ENCODE results near the gene CLEC7A.

CLEC7A gene

GRCh38 chr12:10113920-10114319 lies 16.1 kb downstream of the CLEC7A start (continued):
- TF ChIP-seq MEIS1 (CRISPR knock-in tag; IDR thresholded peaks at IDR 0.05; ENCODE audit: borderline replicate concordance) (no peak), WT1 (tag by site-specific recombination; IDR thresholded peaks at IDR 0.05) (no peak), CTCF (tag by site-specific recombination; IDR thresholded peaks at IDR 0.05) (no peak)

DNA sequence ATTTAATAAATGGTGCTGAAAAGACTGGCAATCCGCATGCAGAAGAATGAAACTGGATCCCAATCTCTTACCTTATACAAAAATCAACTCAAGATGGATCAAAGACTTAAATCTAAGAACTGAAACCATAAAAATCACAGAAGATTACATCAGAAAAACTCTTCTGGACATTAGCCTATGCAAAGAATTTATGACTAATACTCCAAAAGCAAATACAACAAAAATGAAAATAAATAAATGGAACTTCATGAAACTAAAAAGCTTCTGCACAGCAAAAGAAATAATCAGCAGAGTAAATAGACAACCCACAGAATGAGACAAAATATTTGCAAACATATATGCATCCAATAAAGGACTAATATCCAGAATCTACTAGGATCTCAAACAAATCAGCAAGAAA lies 16.9 kb downstream of the CLEC7A start:
- ChIA-PET POLR2A (no interaction called here), CTCF (no interaction called here)
- Histone ChIP-seq H3K36me3 (ENCODE audit: control insufficient read depth in 2 of 2, insufficient read depth in 1 of 2, low read length in 2 of 2) (no peaks in the 10 kb centered on the region), H3K4me3 (ENCODE audit: low read depth, low read length) (no peak overlapping the region), H3K9me3 (ENCODE audit: control insufficient read depth, insufficient read depth, low read depth, low read length) (no peaks in the 10 kb centered on the region), H3K4me1 (ENCODE audit: control insufficient read depth, insufficient read depth, low read length) (no peaks in the 10 kb centered on the region), H3K27ac (ENCODE audit: extremely low read depth, low read depth, low read length) (no peak overlapping the region)
- no peak for TF ChIP-seq ZNF549 (tag by site-specific recombination; IDR thresholded peaks at IDR 0.05)
- no peak for TF ChIP-seq ZNF426 (tag by site-specific recombination; IDR thresholded peaks at IDR 0.05)
- TF ChIP-seq ZNF404 (tag by site-specific recombination; IDR thresholded peaks at IDR 0.05): no peak
- TF ChIP-seq, protein P1, sequence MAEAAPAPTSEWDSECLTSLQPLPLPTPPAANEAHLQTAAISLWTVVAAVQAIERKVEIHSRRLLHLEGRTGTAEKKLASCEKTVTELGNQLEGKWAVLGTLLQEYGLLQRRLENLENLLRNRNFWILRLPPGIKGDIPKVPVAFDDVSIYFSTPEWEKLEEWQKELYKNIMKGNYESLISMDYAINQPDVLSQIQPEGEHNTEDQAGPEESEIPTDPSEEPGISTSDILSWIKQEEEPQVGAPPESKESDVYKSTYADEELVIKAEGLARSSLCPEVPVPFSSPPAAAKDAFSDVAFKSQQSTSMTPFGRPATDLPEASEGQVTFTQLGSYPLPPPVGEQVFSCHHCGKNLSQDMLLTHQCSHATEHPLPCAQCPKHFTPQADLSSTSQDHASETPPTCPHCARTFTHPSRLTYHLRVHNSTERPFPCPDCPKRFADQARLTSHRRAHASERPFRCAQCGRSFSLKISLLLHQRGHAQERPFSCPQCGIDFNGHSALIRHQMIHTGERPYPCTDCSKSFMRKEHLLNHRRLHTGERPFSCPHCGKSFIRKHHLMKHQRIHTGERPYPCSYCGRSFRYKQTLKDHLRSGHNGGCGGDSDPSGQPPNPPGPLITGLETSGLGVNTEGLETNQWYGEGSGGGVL (tag by site-specific recombination; IDR thresholded peaks at IDR 0.05): no peak

DNA sequence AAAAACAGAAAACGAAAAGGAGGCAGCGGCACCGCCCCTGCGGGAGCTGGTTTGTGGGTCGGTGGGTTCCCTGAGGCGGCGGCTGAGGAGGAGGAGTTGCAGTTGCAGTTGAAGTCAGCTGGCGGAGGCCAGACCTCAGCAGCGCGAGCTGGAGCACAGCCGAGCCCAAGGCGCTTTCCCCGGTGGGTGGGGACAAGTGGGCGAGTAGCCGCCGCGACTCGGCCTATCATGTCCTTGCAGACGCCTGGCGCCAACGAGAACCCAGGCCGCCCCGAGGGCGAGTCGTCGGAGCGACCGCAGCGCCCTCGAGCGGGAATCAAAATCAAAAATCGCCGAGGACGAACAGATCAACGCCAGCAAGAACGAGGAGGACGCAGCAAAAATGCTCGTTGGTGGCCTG lies 18.5 kb downstream of the CLEC7A start:
- Histone ChIP-seq H3K4me1 (ENCODE audit: control insufficient read depth, insufficient read depth, low read length) (no peaks in the 10 kb centered on the region), H3K9me3 (ENCODE audit: control insufficient read depth, insufficient read depth, low read depth, low read length) (no peaks in the 10 kb centered on the region), H3K36me3 (ENCODE audit: control insufficient read depth in 2 of 2, insufficient read depth in 1 of 2, low read length in 2 of 2) (no peaks in the 10 kb centered on the region), H3K27ac (ENCODE audit: extremely low read depth, low read depth, low read length) (no peak overlapping the region), H3K4me3 (ENCODE audit: low read depth, low read length) (no peak overlapping the region)
- ChIA-PET CTCF (no interaction called here), POLR2A (no interaction called here)
- TF ChIP-seq ZNF747 (tag by site-specific recombination; IDR thresholded peaks at IDR 0.05) (no peak), ZFHX2 (tag by site-specific recombination; conservative IDR thresholded peaks at IDR 0.05) (no peak), ZNF488 (tag by site-specific recombination; IDR thresholded peaks at IDR 0.05) (no peak)
- TF ChIP-seq, protein P1 (tag by site-specific recombination; IDR thresholded peaks at IDR 0.05): no peak

DNA sequence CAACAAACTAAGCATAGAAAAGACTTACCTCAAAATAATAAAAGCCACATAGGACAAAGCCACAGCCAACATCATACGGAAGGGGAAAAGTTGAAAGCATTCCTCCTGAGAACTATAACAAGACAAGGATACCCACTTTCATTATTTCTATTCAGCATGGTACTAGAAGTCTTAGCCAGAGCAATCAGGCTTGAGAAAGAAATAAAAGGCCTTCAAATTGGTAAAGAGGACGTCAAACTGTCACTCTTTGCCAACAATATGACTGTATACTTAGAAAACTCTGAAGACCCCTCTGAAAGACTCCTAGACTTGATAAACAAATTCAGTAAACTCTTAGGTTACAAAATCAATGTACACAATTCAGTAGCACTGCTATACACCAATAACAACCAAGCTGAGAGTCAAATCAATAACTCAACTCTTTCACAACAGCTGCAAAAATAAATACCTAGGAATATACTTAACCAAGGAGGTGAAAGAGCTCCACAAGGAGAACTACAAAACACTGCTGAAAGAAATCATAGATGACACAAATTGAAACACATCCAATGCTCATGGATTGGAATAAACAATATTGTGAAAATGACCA lies 19.6 kb downstream of the CLEC7A start:
- H3K4me3 ChIP-seq (ENCODE audit: low read depth, low read length): no peak overlapping the region
- POLR2A ChIA-PET: no interaction called here
- no peak overlapping the region for H3K27ac ChIP-seq (ENCODE audit: extremely low read depth, low read depth, low read length)
- CTCF ChIA-PET: no interaction called here
- no peaks in the 10 kb centered on the region for H3K4me1 ChIP-seq (ENCODE audit: control insufficient read depth, insufficient read depth, low read length)
- TF ChIP-seq ZNF600 (tag by site-specific recombination; IDR thresholded peaks at IDR 0.05): no peak
- no peak for TF ChIP-seq ZNF324 (tag by site-specific recombination; IDR thresholded peaks at IDR 0.05)
- no peak for TF ChIP-seq ZNF776 (tag by site-specific recombination; IDR thresholded peaks at IDR 0.05; ENCODE audit: borderline replicate concordance)
- no peak for TF ChIP-seq ZNF747 (tag by site-specific recombination; IDR thresholded peaks at IDR 0.05)
- TF ChIP-seq GLIS1 (tag by site-specific recombination; IDR thresholded peaks at IDR 0.05): no peak
- no peak for TF ChIP-seq ZNF221 (tag by site-specific recombination; IDR thresholded peaks at IDR 0.05; ENCODE audit: borderline replicate concordance)
- no peak for TF ChIP-seq ZNF510 (tag by site-specific recombination; IDR thresholded peaks at IDR 0.05; ENCODE audit: insufficient replicate concordance)
- no peak for TF ChIP-seq ZNF175 (tag by site-specific recombination; IDR thresholded peaks at IDR 0.05)
- no peaks in the 10 kb centered on the region for H3K9me3 ChIP-seq (ENCODE audit: control insufficient read depth, insufficient read depth, low read depth, low read length)
- no peaks in the 10 kb centered on the region for H3K36me3 ChIP-seq (ENCODE audit: control insufficient read depth in 2 of 2, insufficient read depth in 1 of 2, low read length in 2 of 2)
